Thyroid gland (tissue), 4 donors: ENCODE measurements around the gene SLC22A5.

Source experiments
- CTCF ChIP-seq, 6 experiments: fragments of 200-600 bp in 3 of 6; fragments of 450-650 bp in 3 of 6; sonication (generic) in 3 of 6; IDR thresholded peaks; one replicate each; pipeline ENCODE4 v1.5.1; 2016 to 2019; ENCODE audit warnings: antibody characterized with exemption in 6 of 6, mild to moderate bottlenecking in 2 of 6, inconsistent platforms in 1 of 6, moderate library complexity in 1 of 6
- POLR2A ChIP-seq, 2 donors: fragments of 450-650 bp; IDR thresholded peaks; one replicate each; pipeline ENCODE4 v1.6.1; 2017; ENCODE audit warnings: antibody characterized with exemption in 2 of 2, mild to moderate bottlenecking in 2 of 2, moderate library complexity in 1 of 2

GRCh38 chr5:132394667-132395259 is 25.3 kb downstream of the SLC22A5 start:
- TF ChIP-seq CTCF (IDR thresholded peaks at IDR 0.05) (no peak), POLR2A (IDR thresholded peaks at IDR 0.05) (no peak)
